Endothelial cell of umbilical vein (primary cell): Measurements from ENCODE around the gene FAM222A. TPM values are rescaled to one million over a fixed set of nuclear protein-coding genes. Genes with fewer than 3 reads are reported as not detected.

ENCODE experiments used
- BruUV-seq: library from RNA; stranded (reverse); fragments of 400-500 nt; replicated peaks from 2 replicates; lab custom pipeline; 2021; lab: Mats Ljungman, UMichigan
- CTCF ChIA-PET: fragments of 300-600, 350-600 bp; sonication (Branson Sonifier 250); formaldehyde crosslinking; loops from one replicate; lab custom pipeline; 2021; ENCODE audit warnings: antibody characterized with exemption, inconsistent platforms; lab: Charles Lee
- POLR2A ChIA-PET: fragments of 300-600, 350-600 bp; sonication (Branson Sonifier 250); formaldehyde crosslinking; loops from one replicate; lab custom pipeline; 2021; ENCODE audit warnings: antibody characterized with exemption, inconsistent platforms; lab: Charles Lee
- DNase-seq: peaks from one replicate; pipeline ENCODE4 v3.0.0-alpha.2; 2011; ENCODE audit warnings: low read depth, low spot score
- FAIRE-seq: peaks from 2 replicates; lab custom pipeline; 2011; peaks lifted over from hg19 to GRCh38; lab: Jason Lieb, UNC
- H2AFZ ChIP-seq: 2 replicates; pipeline ENCODE4 v1.6.0; 2012; ENCODE audit warnings: low read depth, low read length, control low read depth, inconsistent platforms
- H3K27ac ChIP-seq: 2 replicates; pipeline ENCODE4 v1.5.1; 2011; ENCODE audit warnings: low read depth, mild to moderate bottlenecking, control low read depth, low read length, moderate library complexity; ENCODE audit not compliant: insufficient read depth
- H3K27me3 ChIP-seq, 2 experiments: 2 replicates each; pipeline versions ENCODE4 v1.6.0 to v1.6.1; 2011; ENCODE audit warnings: low read length in 2 of 2, mixed read lengths in 1 of 2; ENCODE audit not compliant: control insufficient read depth in 2 of 2, insufficient read depth in 2 of 2
- H3K36me3 ChIP-seq, 2 experiments: 2 replicates in 1 of 2; 3 replicates in 1 of 2; pipeline ENCODE4 v1.5.1; 2011; ENCODE audit warnings: low read length in 2 of 2, mild to moderate bottlenecking in 1 of 2, moderate library complexity in 1 of 2; ENCODE audit not compliant: control insufficient read depth in 2 of 2, insufficient read depth in 2 of 2; ENCODE audit errors: extremely low read depth in 1 of 2
- H3K4me1 ChIP-seq: 3 replicates; pipeline ENCODE4 v1.5.1; 2011; ENCODE audit warnings: mild to moderate bottlenecking, low read length; ENCODE audit not compliant: control insufficient read depth, insufficient read depth; ENCODE audit errors: extremely low read depth
- H3K4me2 ChIP-seq: 2 replicates; pipeline ENCODE4 v1.6.1; 2011; ENCODE audit warnings: low read length, control low read depth, mixed read lengths; ENCODE audit not compliant: insufficient read depth
- H3K4me3 ChIP-seq, 3 experiments: fragments of 200-600 bp in 1 of 3; sonication (generic), shearing (Covaris generic) in 1 of 3; replicated peaks in 1 of 3; 2 replicates each; pipeline ENCODE4 v1.5.1; 2011 to 2016; ENCODE audit warnings: control low read depth in 3 of 3, low read length in 3 of 3, mild to moderate bottlenecking in 2 of 3, inconsistent platforms in 1 of 3, low read depth in 1 of 3, moderate library complexity in 1 of 3; ENCODE audit not compliant: insufficient read depth in 1 of 3
- H3K79me2 ChIP-seq: 2 replicates; pipeline ENCODE4 v1.6.0; 2012; ENCODE audit warnings: low read length, inconsistent platforms; ENCODE audit not compliant: control insufficient read depth, insufficient read depth
- H3K9ac ChIP-seq: replicated peaks from 2 replicates; pipeline ENCODE3; 2011; ENCODE audit warnings: low read length, control low read depth; ENCODE audit not compliant: insufficient read depth; ENCODE audit errors: extremely low read depth
- H3K9me1 ChIP-seq: replicated peaks from 3 replicates; pipeline ENCODE4 v1.6.0; 2011; ENCODE audit warnings: mild to moderate bottlenecking, low read length; ENCODE audit not compliant: control insufficient read depth, insufficient read depth; ENCODE audit errors: extremely low read depth
- H3K9me3 ChIP-seq: replicated peaks from 2 replicates; pipeline ENCODE4 v1.5.1; 2012; ENCODE audit warnings: low read length, inconsistent platforms; ENCODE audit not compliant: control insufficient read depth, insufficient read depth
- H4K20me1 ChIP-seq: replicated peaks from 2 replicates; pipeline ENCODE3; 2011; ENCODE audit warnings: mild to moderate bottlenecking, low read length; ENCODE audit not compliant: control insufficient read depth, insufficient read depth; ENCODE audit errors: extremely low read depth
- CTCF ChIP-seq, 2 donors: IDR thresholded peaks; 1 replicate in 1 of 2; 2 replicates in 1 of 2; pipeline ENCODE4 v1.5.1; 2011; ENCODE audit warnings: low read length in 2 of 2, mild to moderate bottlenecking in 2 of 2, moderate library complexity in 2 of 2, control low read depth in 1 of 2, inconsistent platforms in 1 of 2, low read depth in 1 of 2; ENCODE audit not compliant: insufficient read depth in 1 of 2; ENCODE audit errors: extremely low read depth in 1 of 2
- EZH2 ChIP-seq: IDR thresholded peaks from 2 replicates; pipeline ENCODE4 v1.6.1; 2012; ENCODE audit warnings: borderline replicate concordance, low read depth, mild to moderate bottlenecking, moderate library complexity, low read length, inconsistent platforms; ENCODE audit not compliant: severe bottlenecking
- FOS ChIP-seq: IDR thresholded peaks from 2 replicates; pipeline ENCODE4 v1.6.1; 2011; ENCODE audit warnings: mild to moderate bottlenecking, low read length, moderate library complexity, borderline replicate concordance; ENCODE audit not compliant: insufficient read depth
- GATA2 ChIP-seq: IDR thresholded peaks from 2 replicates; pipeline ENCODE4 v1.7.0; 2011; ENCODE audit warnings: low read depth, mild to moderate bottlenecking, moderate library complexity, mixed read lengths, low read length; ENCODE audit not compliant: insufficient read length, insufficient read depth
- JUN ChIP-seq: IDR thresholded peaks from 2 replicates; pipeline ENCODE4 v1.6.1; 2011; ENCODE audit warnings: borderline replicate concordance, low read depth; ENCODE audit not compliant: insufficient read length, insufficient read depth
- MAX ChIP-seq: IDR thresholded peaks from 2 replicates; pipeline ENCODE4 v1.6.1; 2011; ENCODE audit not compliant: insufficient read depth, insufficient read length
- MYC ChIP-seq: IDR thresholded peaks from one replicate; pipeline ENCODE4 v1.6.1; 2011; ENCODE audit warnings: mild to moderate bottlenecking, low read depth, low read length
- POLR2A ChIP-seq: IDR thresholded peaks from 2 replicates; pipeline ENCODE4 v1.6.1; 2012; ENCODE audit warnings: low read depth, mild to moderate bottlenecking, control low read depth, low read length
- POLR2AphosphoS5 ChIP-seq: IDR thresholded peaks from 2 replicates; pipeline ENCODE4 v1.6.1; 2012; ENCODE audit warnings: low read depth, mild to moderate bottlenecking, control low read depth, low read length, moderate library complexity; ENCODE audit not compliant: insufficient read depth
- dilution Hi-C: fragments of 300-500 bp; cut with MboI; formaldehyde crosslinking; loops from one replicate; pipeline ENCODE4 v1.15.0; 2019; ENCODE audit warnings: low sequenced_read_pairs; ENCODE audit not compliant: extremely low pct_ligation_motif_present
- intact Hi-C: fragments of 100-400 bp; cut with micrococcal nuclease; formaldehyde crosslinking; loops from one replicate; pipeline ENCODE4 v1.10.0; 2022
- polyA plus RNA-seq, 4 experiments: library from polyadenylated mRNA; depleted of rRNA in 3 of 4; stranded (reverse) in 3 of 4; unstranded in 1 of 4; fragments of >200 nt; gene quantifications; 2 replicates each; pipeline versions ENCODE4 v1.2.1 to v1.2.3, GENCODE V29; 2011 to 2012; ENCODE audit warnings: missing spikeins in 1 of 4
- total RNA-seq: library from RNA; stranded (reverse); gene quantifications from 2 replicates; pipeline ENCODE4 v1.2.3, GENCODE V29; 2021

The FAM222A gene
- total and polyA plus RNA-seq, 2 donors (not counting 3 experiments of a cell fraction or from before 2014, with no cell fraction given), result 0.62 to 1.7 TPM

- Histone ChIP-seq H3K36me3 (no peaks in the 10 kb centered on the region), H3K9ac (no peak overlapping the region), H3K27ac (no peak overlapping the region), H4K20me1 (no peaks in the 10 kb centered on the region), H3K79me2 (no peaks in the 10 kb centered on the region), H3K27me3 (no peaks in the 10 kb centered on the region), H3K9me1 (no peaks in the 10 kb centered on the region), H3K9me3 (no peaks in the 10 kb centered on the region), H3K4me3 (no peak overlapping the region), H3K4me1 (peaks cover 8% of the 10 kb centered on the region), H2AFZ (no peak overlapping the region), H3K4me2 (no peak overlapping the region)
- dilution Hi-C loops (no loop called here), intact Hi-C loops (loop anchor here (2.0 kb wide), 1 partner anchor 24 kb away; the partner anchor contains the start of gene FAM222A)
- FAIRE-seq (no peak), DNase-seq (no peak)
- POLR2A ChIA-PET, result no interaction called here
- no TSS peak for BruUV-seq
- CTCF ChIA-PET, result no interaction called here
- TF ChIP-seq MAX (no peak), CTCF (IDR thresholded peaks at IDR 0.05; ENCODE audit: extremely low read depth in 1 of 2, insufficient read depth in 1 of 2, low read depth in 1 of 2, low read length in 2 of 2) (no peak), FOS (no peak), POLR2AphosphoS5 (no peak), EZH2 (no peak), GATA2 (no peak), MYC (no peak), POLR2A (no peak), JUN (no peak)
Measured at GRCh38 chr12:109737126-109737525, 23.5 kb downstream of the FAM222A start.
